GM19397 (cell line): Measurements from ENCODE around the gene RHOG.
"Not testable (repeated sequence)": the region's sequence is repeated elsewhere in the genome, so short reads cannot be mapped to it uniquely, and the experiment has no call there.

Experiments
- ATAC-seq: cut with Tn5 transposase; IDR thresholded peaks from one replicate; pipeline ENCODE4 v1.9.1; 2021; ENCODE audit warnings: mild to moderate bottlenecking, moderate library complexity; ENCODE audit not compliant: unreplicated experiment

The RHOG gene

GRCh38 chr11:3834664-3835461, 5.9 kb downstream of the RHOG start:
- no peak for ATAC-seq

DNA sequence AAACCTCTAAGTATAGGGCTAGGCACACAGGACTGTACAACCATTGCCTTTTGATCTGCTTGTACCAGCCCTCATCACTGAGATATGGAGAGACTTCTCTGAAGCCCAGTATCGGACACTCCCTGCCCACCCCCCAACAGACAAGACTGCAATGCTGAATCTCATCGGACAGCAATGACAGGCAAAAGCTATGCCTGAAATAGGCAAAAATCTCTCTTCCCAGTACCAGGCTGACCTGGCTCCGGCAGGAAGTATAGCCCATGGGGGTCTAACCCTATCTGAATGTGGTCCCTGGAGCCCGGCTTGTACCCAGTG, 6.5 kb downstream of the RHOG start:
- ATAC-seq = no peak

DNA sequence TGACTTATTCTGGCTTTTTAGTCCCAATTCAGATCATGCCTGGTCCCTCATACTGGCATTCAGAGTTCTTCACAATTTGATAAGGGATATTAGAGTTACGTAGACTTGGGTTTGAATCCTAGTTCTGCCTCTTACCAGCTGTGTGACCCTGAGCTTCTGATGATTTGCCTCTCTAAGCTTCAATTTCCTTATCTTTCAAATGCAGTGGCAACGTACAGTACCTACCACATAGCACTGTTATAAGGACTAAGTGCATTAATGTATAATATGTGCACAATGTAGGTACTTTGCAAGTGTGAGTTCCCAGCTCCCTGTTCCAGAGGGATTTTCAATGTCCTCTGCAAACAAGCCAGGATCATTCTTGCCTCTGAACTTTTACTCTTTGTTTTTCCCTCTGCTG, 7.3 kb downstream of the RHOG start:
- ATAC-seq = no peak

GRCh38 chr11:3832816-3833215, 7.9 kb downstream of the RHOG start:
- ATAC-seq = no peak

GRCh38 chr11:3831378-3832239, 9.2 kb downstream of the RHOG start:
- ATAC-seq = no peak

GRCh38 chr11:3830730-3831129, 10.0 kb downstream of the RHOG start:
- no peak for ATAC-seq

DNA sequence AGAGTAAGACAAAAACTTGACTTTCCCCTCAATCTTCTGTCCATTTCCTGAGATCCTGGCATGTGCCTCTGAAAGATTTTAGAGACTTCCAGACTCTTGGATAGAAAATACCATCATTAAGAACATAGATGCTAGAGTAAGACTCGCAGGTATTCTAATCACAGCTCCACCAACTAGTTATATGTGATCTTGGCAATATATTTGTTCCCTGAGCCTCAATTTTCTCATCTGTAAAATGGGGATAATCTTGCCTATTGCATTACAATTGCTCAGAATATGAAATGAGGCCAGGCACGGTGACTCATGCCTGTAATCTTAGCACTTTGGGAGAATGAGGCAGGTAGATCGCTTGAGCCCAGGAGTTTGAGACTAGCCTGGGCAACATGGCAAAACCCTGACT, 10.7 kb downstream of the RHOG start:
- no peak for ATAC-seq

GRCh38 chr11:3827434-3828186, 13.1 kb downstream of the RHOG start:
- no peak for ATAC-seq

- no peak for ATAC-seq
Observed at GRCh38 chr11:3826721-3827120, 14.0 kb downstream of the RHOG start.

DNA sequence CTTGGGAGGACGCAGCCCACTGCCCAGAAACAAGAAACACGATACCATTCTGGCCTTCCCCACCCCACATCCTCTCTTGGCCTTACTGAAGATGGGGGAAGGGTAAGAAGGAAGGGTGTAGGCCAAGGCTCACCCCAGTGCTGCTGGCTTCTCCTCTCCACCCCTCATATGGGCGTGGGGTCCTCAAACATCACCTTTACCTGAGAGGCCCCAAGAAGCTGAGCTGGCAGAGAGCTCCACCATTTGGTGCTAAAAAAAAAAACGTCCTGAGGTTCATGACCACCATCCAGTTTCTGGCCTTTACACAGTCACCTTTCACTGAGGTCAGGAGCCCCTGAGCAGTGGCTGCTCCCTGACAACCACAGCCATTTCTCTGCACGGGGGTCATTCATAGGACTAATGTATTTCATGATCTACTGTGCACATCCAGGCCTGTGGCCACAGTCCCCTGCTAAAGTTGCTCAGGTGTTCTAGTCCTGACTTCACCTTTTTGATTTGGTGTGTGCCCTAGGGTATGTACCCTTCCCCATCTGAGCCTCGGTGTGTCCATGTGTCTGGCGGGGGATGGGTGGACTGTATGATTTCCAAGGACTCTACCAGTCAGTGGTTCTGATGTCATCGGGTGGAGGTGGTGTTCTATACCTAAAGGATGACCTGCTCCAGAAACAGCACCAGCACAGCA, 15.1 kb downstream of the RHOG start:
- no peak for ATAC-seq

GRCh38 chr11:3824714-3825472, 15.9 kb downstream of the RHOG start:
- peak; percentile 82 for ATAC-seq

GRCh38 chr11:3823762-3824506, 16.8 kb downstream of the RHOG start:
- no peak for ATAC-seq

GRCh38 chr11:3823303-3823702, 17.5 kb downstream of the RHOG start:
- no peak for ATAC-seq

GRCh38 chr11:3822312-3822711, 18.4 kb downstream of the RHOG start:
- no peak for ATAC-seq

DNA sequence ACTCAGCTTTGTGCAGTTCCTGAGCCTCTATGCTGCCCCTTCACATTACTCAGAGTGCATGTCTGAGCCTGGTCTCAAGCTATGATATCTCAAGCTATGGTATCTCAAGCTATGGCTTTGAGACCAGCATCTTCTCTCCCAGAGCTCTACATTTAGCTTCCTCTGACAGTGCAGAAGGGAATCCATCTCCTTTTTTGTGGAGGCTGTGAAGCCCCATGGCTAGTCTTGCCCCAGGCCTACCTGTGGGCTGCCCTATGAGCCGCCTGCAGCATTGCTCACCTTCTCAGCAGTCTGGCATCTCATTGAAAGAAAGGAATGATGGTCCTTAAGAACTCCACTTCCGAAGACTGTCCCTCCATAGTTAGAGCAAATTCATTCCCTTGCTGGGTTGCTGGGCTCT, 19.8 kb downstream of the RHOG start:
- ATAC-seq = no peak

DNA sequence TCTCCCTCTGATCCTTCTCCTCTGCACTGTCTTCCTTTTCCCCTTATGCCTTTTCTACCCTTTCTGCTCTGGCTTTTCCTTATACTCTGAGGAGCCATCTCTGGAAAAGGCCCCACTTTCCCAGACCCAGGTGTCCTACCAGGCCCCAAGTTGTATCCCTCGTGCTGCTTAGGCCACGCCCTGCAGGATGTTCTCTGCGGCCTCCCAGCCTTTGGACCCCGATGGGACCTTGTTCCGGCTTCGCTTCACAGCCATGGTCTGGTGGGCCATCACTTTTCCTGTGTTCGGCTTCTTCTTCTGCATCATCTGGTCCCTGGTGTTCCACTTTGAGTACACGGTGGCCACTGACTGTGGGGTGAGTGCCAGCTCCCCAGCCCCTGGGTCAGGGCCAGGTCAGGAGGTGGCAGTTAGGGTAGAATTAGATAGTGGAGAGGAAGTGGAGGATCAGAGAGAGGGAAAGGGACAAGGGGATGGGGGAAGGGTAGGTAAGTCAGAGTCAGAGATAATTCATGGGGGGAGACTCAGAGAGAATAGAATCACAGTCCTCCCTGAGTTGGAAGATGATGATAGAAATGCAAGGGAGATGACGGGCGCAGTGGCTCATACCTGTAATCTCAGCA, 23.5 kb downstream of the RHOG start:
- no peak for ATAC-seq

DNA sequence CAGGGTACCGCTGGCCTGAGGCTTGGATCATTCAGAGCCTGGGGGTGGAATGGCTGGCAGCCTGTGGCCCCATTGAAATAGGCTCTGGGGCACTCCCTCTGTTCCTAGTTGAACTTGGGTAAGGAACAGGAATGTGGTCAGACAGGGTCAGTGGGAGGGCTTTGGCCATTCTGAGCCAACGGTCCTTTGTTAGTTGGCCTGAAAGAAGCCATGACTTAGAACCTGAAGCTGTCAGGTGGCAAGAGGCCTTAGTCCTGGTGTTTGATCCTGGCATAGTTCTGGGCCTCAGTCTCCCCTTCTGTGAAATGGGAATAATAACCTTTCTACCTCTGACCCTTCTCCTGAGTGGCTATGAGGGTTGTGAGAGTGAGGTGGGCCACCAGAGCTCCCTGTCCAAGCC, 24.1 kb downstream of the RHOG start:
- ATAC-seq = no peak

DNA sequence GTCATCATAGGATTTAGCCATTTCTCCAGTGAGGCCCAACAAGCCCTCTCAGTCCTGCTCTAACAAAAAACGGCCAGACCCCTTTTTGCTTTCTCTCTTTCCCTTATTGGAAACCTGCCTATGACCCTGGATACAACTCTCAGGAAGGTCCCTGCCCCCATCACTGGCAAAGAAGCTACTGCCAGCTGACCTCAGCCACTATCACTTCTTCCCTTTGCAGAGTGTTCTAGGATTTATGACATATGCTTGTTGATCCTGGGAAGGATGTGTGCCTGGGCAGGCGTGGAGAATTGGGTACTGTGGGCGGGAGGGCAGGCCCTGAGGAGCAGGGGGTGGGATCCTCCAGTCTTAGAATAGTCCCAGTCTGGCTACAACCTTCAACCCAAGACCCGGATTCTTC, 24.9 kb downstream of the RHOG start:
- ATAC-seq = no peak

DNA sequence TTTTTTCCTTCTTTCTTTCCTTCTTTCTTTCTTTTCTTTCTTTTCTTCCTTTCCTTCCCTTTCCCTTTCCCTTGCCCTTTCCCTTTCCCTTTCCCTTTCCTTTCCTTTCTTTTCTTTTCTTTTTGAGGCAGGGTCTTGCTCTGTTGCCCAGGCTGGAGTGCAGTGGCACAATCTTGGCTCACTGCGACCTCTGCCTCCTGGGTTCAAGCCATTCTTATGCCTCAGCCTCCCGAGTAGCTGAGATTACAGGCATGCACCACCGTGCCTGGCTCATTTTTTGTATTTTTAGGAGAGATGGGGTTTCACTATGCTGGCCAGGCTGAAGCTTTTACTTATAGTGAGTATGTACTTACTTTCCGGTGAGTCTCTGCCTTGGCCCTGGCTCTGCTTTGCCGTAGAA, 25.9 kb downstream of the RHOG start:
- ATAC-seq = not testable (repeated sequence)
